Measurements from ENCODE around the gene SRRD.

Gene SRRD

GRCh38 chr22:26453812-26454500 lies 29.7 kb upstream of the SRRD start:
- no peak for DNase-seq

DNA sequence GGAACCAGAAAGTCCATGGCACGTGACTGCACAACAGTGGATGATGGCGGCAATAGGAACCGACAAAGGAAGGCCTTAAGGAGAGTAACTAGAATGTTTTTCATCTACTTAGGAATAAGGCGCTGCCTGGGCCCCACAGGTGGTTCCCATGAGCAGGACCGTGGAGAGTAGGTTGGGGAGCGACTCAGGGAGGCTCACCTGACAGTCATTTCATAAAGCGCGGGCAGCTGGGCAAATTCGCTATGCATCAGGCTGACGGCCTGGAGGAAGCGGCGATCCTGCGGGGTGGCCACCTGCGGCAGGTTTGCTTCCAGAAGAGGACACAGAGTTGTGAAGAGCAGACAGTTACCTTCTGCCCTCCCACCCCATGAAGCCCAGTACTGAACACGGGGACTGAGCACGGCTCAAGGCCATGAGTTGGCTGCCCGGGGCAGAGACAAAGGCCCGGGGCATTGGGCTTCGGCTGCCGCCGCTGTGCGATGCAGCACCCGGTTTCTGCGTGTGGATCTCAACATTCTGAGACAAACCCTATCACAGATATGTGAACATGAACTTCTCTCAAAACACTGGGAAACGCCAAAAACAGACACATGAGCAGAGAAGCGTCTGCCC lies 25.9 kb upstream of the SRRD start:
- no peak for DNase-seq

DNA sequence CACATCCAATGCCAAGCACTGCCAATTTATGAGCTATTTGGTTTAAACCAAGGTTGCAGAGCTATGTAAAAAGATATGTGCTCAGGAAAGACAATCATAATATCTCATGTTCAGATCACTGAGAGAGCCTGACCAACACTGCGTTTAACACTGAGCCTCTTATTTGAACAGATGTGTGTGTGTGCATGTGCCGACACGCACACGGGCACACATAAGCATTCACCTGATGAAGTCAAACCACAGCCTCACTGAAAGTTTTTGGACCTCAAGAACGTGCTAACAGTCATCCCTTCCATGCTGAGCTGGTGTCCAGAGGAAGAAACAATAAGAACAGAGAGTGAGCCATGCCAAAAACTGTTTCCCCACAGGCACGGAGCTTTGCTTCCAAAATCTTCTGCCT lies 23.5 kb upstream of the SRRD start:
- no peak for DNase-seq

- peak; percentile 35 for DNase-seq
Measured at GRCh38 chr22:26461188-26461810, 22.4 kb upstream of the SRRD start.

GRCh38 chr22:26462051-26462450 lies 21.6 kb upstream of the SRRD start:
- no peak for DNase-seq

DNA sequence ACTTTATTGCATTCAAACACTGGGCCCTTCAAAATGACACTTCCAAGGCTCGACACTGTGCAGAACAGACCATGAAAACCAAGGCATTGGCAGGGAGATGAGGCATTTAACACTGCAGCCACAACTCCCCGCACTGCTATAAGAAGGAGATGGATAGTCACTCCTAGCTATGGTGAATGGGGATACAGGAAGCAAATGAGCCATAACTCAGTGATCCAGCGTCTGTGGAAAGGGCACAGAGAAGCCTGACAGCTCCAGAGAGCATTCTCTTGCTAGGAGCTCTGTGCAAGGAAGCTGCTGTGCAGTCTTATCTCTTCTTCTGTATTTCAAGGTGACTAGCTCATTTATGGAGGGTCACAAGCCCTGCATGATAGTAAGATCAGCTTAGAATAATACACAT lies 21.0 kb upstream of the SRRD start:
- no peak for DNase-seq

- no peak for DNase-seq
Measured at GRCh38 chr22:26463101-26463661, 20.5 kb upstream of the SRRD start.

DNA sequence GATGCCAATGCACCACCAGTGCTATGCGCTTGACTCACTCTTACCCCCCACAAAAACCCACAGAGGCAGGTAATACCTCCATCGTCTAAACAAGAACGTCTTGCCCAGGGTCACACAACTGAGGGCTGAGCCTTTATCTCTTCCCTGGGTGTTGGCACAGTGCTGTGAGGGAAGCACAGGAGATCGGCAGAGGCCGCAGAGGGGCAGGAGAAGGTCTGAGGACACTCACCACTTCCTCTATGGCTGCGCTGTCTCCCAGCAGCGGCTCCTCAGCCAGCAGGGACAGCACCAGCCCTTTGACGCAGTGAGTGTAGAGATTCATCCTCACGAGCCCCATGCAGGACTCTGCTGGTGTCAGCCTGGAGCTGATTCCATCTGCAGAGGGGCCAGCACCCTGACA lies 20.0 kb upstream of the SRRD start:
- no peak for DNase-seq

DNA sequence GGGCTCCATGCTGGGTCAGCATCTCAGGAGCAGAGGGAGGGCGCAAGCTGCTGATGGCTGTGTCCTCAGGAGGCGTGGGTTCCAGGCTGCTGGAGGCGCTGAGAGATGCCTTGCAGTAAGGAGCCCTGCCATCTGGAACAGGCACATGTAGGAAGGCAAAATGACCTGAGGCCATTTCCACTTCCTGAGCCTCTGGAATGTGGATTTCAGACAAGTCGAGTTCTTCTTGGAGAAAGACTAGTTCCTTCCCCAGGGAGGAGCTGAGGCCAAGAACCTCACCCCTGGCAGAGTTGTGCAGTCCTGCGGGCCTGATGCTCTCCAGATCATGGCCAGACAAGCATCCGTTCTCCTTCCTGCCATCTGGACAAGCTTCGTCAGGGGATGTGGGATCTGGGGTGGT lies 19.4 kb upstream of the SRRD start:
- DNase-seq = no peak

- no peak for DNase-seq
Measured at GRCh38 chr22:26466196-26466595, 17.5 kb upstream of the SRRD start.

GRCh38 chr22:26470807-26471206 lies 12.9 kb upstream of the SRRD start:
- DNase-seq = no peak

GRCh38 chr22:26471522-26471921 lies 12.2 kb upstream of the SRRD start:
- no peak for DNase-seq

DNA sequence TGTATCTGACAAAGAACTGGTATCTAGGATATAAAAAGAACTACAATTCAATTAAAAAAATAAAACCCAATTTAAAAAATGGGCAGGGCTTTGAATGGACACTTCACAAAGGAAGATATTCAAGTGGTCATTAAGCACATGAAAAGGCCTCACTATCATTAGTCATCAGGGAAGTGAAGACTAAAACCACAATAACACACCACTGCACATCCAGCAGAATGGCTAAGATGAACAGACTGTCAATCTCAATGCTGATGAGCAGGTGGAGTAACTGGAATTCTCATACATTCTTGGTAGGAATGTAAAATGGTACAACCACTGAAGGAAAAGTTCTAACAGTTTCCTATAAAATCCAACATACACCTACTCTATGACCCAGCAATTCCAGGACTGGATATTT lies 9.0 kb upstream of the SRRD start:
- no peak for DNase-seq

GRCh38 chr22:26476705-26477340 lies 6.9 kb upstream of the SRRD start:
- DNase-seq = no peak

DNA sequence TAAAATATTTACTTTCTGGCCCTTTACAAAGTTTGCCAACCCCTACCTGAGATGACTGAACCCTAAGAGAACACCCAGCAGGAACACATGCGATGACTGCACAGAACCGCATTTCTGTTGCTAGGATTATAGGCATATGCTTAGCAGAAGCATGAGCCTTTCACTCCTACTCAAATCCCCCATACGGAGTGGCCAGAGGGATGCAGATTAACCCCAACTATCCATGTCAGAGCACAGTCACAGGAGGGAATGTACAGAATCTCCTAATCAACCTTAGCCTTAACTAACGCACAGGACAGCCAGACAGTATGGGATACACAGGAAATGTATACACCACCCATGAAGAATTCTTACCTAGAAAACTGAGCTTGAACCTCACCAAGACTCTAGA lies 6.3 kb upstream of the SRRD start:
- DNase-seq = no peak

DNA sequence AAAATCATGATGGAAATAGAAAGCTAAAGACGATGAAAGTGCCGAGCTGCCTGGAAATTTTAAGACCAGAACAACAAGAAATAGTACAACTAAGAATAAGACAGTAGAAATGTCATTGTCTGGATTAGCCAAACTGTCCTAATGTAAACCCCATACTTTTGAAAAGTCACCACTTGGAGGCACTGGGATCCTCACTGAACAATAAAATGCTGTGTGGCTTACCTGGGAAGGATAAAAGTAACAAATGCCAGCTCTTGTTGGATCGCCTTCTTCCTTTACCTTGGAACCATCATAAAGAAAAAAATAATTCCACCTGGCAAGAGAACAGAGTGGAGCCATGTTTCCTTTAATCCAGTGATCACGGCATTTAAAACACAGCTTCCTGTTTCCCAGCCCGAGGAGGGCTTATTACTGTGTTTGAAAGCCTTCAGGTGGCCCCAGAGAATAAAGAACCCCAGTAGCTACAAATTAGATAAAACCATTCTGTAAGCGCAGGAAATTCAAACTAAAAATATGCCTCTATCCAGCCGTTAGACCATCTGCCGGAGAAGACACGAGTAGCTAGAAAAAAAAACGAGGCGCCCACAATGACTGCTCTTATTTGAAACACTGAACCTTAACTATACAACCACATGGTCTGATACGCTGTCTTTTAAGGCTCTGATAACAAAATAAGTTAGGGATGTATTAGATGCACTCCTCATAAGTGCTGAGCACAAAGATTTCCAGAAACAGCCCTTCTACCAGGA lies 4.5 kb upstream of the SRRD start:
- no peak for DNase-seq

GRCh38 chr22:26479792-26480610 lies 3.7 kb upstream of the SRRD start:
- no peak for DNase-seq

DNA sequence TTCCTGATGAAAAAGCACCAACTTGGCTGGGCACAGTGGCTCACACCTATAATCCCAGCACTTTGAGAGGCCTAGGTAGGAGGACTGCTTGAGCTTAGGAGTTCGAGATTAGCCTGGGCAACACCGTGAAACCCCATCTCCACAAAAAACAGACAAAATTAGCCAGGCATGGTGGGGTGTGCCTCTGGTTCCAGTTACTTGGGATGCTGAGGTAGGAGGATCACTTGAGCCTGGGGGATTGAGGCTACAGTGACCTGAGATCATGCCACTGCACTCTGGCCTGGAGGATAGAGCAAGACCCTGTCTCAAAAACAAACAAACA lies 3.1 kb upstream of the SRRD start:
- no peak for DNase-seq

DNA sequence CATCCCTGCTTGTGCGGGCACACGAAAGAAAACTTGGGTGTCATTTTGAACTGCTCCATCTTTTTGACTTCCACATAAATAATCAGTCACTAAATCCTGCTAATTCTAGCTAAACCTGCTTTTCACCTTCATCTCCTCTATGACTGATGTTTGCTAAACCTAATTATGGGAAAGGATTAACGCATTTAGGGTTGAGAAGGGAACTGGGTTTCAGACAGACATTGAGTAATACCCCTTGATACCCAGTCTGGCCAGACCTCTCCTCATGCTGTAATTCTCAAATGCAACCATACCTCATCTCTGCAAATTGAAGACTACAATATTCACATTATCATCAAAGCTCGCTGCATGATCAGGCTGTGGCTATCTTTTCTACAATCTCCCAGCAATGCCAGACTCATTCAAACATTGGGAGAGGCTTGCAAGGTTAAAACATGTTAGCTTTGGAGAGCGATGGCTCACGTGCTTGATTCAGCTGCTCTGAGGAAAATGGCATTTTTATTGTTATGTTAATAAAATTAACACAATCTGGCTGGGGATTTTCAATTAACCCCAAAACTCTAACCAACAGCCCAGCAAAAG lies 2.5 kb upstream of the SRRD start:
- DNase-seq = no peak

- no peak for DNase-seq
Measured at GRCh38 chr22:26481694-26482093, 2.0 kb upstream of the SRRD start.

GRCh38 chr22:26482161-26482560 lies 1.5 kb upstream of the SRRD start:
- DNase-seq = no peak

GRCh38 chr22:26483043-26483438 lies 636 bp upstream of the SRRD start:
- no peak for DNase-seq
